HG02759 (cell line): ENCODE results near the gene SLC35F5.
"Not testable (repeated sequence)": the region's sequence is repeated elsewhere in the genome, so short reads cannot be mapped to it uniquely, and the experiment has no call there.

Experiments
- ATAC-seq: cut with Tn5 transposase; IDR thresholded peaks from one replicate; pipeline ENCODE4 v1.9.1; 2021; ENCODE audit warnings: mild to moderate bottlenecking, moderate library complexity; ENCODE audit not compliant: unreplicated experiment

SLC35F5 gene, protein sequence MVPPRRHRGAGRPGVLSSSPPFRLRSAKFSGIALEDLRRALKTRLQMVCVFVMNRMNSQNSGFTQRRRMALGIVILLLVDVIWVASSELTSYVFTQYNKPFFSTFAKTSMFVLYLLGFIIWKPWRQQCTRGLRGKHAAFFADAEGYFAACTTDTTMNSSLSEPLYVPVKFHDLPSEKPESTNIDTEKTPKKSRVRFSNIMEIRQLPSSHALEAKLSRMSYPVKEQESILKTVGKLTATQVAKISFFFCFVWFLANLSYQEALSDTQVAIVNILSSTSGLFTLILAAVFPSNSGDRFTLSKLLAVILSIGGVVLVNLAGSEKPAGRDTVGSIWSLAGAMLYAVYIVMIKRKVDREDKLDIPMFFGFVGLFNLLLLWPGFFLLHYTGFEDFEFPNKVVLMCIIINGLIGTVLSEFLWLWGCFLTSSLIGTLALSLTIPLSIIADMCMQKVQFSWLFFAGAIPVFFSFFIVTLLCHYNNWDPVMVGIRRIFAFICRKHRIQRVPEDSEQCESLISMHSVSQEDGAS

DNA sequence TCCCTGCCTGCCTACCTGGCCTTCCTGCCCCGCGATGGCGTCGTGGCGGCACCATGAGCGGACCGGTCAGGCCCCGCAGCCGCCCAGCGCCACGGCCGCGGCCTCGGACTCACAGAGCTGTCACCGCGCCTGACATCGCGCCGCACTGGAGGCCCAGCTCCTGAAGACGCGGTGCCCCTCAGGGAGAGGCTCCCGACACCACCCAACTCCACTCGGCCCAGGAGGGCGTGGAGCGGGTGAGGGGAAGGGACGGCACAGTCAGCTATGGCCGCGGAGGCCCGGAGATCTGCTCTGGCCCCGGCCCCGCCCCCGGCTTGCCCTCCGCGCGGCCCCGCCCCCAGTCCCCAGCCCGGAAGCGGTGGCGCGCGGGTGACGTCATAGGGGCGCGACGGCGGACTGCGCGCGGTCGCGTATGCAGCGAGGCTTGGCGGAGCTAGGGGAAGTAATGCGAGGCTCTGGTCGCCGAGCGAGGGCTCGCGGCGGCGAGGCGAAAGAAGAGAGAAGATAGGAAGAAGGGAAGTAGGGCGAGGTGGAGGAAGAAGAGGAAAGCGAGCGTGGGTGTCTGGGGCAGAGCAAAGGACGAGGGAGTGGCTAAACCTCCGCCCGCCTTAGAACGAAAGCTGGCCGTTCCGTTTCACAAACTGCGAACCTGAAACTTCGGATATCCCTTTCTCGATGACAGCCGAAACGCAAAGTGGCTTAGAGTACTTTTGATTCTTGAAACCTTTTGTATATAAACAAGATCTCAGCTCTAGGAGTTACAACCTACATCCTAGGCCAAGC is at the start of gene SLC35F5:
Gene SLC35F5 (minus strand): TSS at position 288 of the 783 bp plus-strand sequence. CDS start 233 bp downstream, at position 55.
- peak; percentile 93 for ATAC-seq

DNA sequence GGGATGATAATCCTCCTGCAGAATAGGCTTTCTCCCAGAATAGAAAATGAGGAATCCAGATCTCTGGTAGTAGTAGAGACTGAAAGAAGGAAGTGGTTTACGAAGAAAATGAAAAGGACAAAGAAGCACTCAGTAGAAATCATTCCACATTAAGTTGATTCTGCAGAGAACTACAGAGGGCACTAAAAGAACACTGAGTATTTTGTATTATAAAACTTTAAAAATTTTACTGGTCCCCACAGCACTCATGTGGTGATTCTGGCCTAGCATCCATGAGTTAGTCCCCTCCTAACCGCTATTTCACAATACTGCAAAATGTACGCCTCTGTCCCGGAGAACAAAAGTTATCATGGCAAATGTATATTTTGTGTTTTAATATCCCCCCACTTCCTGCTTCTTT is 42.9 kb upstream of the SLC35F5 start:
- ATAC-seq, result no peak

DNA sequence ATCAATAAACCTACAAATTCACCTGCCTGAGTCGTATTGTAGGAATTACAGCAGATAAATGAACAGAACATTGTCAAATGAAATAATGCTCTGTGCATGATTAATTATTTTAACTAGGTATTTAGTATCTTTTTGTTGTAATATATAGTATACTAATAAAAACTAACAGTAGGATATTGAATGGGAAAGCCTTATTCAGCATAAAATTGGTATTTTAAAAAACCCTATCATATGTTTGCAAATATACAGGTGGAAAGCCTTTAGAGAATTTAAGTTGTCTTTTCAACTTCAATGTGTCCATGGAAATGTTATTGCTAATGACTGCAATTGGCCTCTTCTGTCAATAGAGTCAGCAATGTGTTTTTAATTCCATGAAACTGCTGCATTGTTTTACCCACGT is 40.8 kb upstream of the SLC35F5 start:
- ATAC-seq, result no peak

DNA sequence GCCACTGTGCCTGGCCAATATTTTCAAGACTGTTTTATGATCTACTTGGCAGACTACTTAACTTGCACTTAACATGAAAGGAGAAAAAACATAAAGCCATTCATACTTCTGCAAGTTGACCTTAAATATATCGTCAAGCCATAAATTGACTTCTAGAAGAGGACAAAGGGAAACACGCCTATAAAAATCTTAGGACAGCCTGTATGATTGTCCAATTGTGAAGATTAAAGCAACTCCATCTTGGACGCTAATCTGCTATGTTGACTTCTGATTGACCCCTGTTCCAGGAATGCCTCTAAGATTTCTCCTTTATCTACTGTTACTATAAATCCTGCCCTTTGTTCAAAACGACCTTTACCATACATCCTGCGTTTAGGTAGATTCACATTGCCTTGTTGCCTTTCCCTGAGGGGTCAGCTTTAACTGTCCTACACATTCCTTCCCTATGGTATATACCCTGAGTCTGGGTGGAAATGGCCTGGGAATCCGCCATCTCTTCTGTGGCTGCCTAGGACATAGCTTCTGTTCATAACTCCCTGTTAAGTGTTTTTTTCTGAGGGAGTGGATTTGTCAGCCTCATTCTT is 40.2 kb upstream of the SLC35F5 start:
- no peak for ATAC-seq

DNA sequence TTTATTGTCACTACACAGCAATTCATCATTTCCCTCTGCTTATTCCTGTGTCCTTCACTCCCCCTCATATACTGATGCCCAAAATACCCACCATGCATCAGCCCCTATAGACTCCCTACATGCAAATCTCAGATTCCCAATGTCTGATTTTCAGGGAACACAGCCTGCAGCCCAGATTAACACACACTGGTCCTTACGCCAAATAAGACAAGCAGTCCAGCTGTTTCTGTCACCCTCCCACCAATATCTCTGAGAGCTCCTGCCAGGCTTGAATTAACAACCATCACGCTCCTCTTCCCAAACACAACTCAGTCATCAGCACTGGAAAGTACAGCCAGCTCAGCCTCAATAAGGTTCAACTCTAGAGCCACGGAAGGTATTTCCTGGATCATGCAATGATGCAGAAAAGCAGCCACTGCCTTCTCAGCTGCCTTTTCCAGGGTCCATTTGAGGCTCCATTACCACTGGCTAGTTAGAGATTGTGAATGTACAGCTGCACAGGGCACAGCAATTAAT is 39.0 kb upstream of the SLC35F5 start:
- ATAC-seq, result no peak

DNA sequence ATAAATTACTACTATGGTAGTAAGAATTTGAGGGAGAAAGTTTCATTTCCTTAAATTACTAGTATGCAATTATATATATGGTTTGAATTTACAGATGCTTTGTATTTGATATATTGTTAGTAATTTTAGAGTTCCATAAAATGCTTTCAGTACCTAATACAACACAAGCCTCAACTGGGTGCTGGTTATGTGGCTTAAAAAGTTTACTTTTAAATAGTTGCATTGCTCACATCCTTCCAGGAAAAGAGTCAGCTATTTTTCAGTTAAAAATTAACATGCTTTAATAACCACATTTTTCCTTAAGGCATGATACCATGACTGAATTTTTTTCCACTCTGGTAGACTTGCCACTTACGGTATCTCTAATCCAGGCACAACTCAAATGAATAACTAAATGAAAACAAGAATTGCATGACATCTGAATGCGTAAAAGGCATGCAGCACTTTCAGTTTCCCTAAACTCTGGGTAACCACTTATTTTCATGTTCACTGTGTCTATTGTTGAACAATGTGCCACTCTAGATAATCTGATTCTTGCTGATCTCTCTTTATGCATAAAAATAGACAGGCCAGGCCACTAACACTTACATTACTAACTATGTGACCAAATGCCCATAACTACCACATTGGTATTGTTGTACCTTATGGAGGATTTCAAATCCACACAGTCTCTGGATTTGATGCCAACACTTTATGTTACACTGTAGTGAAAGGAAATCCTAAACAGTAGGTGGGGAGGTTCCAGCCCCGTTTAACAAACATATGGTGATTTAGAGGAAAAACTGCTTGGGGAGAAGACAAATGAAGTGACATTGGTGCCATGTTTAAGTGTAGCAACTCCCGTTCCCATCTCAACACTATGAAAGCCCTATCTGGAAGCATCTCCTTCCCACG is 35.5 kb upstream of the SLC35F5 start:
- ATAC-seq, result peak; percentile 94

DNA sequence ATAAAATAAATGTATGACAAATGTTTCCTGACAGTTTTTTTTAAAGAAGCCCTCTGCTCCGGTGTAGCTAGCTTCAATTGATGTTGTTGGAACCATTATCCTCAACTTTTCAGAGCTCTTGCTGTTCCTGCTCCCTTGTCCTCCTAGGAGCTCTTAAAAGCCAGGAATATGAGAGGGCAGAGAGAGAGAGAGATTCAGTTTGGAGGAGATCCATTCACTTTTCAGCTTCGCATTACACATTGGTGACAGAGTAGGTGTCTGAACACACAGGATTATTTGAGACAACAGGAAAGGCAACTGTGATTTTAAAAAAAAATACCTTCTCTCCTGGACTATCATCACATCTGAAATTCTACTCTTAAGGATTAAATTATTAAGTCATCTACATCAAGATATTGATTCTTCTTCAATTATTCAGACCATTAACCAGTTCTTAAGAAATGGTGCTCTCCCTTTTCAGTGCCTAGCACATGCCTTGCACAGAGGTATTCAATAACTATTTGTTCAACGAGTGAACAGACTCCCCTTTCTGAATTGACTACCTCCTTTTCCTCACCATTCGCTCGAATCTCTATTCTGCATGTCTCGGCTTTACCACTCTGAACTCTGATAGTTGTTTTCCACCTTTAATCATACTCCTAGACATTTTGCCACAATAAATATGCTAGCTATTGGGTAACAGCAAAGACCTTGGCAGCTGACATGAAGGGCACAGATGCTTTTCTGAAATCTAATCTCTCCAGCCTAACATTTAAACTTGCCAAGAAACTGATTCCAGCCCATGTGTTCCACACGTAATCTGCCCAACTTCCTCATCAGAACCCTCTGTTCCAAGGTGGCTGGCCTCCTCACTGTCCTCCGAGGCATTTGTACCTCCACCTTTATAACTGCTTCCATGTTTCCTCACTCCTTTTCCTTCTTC is 28.6 kb upstream of the SLC35F5 start:
- ATAC-seq, result no peak

DNA sequence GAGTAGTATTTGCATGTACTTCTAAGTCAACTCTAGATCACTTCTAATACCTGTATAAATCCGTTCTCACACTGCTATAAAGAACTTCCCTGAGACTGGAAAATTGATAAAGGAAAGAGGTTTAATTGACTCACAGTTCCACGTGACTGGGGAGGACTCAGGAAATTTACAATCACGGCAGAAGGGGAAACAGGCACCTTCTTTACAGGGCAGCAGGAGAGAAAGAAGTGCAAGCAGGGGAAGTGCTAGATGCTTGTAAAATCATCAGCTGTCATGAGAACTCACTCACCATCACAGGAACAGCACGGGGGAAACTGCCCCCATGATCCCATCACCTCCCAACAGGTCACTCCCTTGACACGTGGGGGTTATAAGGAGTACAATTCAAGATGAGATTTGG is 24.0 kb upstream of the SLC35F5 start:
- ATAC-seq, result no peak

DNA sequence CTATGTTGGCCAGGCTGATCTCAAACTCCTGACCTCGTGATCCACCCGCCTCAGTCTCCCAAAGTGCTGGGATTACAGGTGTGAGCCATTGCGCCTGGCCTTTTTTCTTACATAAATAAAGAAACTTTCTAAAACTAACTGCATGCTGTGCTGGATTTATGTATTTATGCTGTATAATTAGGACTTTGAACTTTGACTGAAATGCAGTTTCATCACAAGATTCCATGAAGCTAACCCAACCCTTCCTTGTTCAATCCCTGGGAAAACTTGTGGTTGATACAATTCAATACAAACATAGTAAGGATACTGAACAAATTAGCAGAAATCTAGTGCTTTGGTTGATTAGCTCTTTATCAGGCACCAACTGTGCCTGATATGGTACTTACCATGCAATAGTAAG is 20.9 kb upstream of the SLC35F5 start:
- ATAC-seq, result no peak

DNA sequence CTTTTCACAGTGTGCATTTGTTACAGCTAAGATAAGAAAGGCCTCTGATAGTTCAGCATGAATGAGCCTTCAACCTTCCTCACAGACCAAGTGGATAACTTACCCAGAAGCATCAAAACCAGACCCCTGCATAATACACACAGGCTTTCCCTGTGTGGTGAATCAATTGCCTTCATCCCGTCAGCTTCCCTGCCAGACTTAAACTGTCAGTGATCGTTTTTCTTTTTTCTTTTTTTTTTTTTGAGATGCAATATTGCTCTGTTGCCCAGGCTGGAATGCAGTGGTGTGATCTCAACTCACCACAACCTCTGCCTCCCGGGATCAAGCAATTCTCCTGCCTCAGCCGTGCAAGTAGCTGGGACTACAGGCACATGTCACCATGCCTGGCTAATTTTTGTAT is 20.5 kb upstream of the SLC35F5 start:
- no peak for ATAC-seq

DNA sequence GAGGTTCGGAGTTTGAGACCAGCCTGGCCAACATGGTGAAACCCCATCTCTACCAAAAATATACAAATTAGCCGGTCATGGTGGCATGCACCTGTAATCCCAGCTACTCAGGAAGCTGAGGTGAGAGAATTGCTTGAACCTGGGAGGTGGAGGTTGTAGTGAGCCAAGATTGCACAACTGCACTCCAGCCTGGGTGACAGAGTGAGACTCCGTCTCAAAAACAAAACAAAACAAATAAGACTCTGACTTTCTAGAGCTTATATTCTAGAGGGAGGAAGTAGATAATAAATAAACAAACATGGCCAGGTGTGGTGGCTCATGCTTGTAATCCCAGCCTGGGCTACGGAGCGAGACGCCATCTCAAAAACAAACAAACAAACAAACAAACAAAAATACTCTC is 18.2 kb upstream of the SLC35F5 start:
- not testable (repeated sequence) for ATAC-seq

DNA sequence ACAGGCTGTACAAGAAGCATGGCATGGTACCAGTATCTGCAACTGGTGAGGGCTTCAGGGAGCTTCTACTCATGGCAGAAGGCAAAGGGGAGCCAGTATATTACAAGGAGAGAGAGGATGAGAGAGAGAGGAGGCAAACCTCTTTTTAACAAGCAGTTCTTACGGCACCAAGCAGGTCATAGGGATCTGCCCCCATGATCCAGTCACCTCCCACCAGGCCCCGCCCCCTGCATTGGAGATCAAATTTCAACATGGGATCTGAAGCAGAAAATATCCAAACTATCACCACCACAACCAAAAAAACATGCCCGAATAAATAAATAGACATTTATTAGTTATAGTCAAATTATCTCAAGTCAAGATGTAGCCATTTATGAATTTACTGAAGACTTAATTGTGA is 14.5 kb upstream of the SLC35F5 start:
- ATAC-seq, result no peak

DNA sequence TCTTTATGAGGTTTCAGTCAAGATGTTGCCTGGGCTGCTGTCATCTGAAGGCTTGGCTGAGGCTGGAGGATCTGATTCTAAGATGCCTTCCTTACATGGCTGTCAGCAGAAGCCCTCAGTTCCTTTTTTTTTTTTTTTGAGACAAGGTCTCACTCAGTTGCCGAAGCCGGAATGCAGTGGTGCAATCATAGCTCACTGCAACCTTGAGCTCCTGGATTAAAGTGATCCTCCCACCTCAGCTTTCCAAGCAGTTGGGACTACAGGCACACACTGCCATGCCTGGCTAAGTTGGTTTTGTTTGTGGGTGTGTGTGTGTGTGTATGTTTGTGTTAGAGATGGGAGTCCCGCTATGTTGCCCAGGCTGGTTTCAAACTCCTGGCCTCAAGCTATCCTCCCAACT is 13.1 kb upstream of the SLC35F5 start:
- ATAC-seq, result no peak

DNA sequence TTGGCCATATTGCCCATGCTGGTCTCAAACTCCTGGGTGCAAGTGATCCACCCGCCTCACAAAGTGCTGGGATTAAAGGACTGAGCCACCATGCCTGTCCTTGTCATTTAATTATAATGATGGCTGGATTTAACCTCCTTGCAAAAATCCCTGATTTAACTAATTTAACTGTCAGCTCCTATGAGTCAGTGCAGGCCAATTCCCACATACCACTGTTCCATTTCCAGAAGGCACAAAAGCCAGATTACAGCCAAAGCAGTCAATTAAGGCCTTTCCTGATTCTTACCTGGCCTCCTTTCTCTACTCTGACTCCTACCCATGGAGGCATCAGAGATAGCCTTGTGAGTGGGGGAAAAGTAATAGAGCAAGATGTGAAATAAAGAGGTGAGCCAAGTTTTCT is 12.3 kb upstream of the SLC35F5 start:
- ATAC-seq, result no peak

DNA sequence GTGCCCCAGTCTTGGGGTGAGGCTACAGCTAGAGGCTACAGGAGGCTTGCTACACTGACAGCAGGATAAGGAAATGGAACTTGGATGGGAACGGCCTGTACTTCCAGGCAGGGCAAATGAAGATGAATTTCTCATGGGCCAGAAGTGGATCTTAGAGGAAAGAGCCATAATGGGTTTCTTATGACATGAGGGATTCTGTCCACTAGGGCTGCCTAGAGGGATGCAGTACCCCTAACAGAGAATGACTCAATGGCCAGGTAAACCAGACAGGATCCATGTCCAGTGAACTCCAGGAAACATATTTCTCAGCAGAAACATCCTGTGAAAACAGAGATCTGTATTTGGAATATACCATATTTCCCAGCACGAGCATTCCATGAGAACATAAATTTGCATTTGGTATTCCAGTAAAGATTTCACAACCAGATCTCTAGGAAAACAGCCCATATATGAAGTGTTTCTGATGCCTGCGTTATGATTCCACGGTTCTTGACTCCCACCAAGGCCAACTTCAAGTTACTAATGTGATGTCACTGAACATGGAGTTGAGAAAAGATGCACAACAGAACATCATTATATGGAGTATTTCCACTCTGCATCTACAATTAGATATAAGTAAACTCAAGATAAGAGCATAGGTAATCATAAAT is 11.5 kb upstream of the SLC35F5 start:
- ATAC-seq, result no peak

DNA sequence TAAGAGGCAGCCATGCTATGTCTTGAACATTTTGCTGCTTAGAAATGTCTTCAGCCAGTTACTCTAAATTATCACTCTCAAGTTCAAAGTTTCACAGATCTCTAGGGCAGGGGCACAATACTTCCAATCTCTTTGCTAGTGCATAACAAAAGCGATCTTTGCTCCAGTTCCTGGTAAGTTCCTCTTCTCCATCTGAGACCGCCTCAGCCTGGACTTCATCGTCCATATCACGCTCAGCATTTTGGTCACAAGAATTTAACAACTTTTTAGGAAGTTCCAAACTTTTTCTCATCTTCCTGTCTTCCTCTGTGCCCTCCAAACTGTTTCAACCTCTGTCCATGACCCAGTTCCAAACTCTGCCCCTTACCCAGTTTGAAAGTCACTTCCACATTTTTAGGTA is 8.8 kb upstream of the SLC35F5 start:
- no peak for ATAC-seq

DNA sequence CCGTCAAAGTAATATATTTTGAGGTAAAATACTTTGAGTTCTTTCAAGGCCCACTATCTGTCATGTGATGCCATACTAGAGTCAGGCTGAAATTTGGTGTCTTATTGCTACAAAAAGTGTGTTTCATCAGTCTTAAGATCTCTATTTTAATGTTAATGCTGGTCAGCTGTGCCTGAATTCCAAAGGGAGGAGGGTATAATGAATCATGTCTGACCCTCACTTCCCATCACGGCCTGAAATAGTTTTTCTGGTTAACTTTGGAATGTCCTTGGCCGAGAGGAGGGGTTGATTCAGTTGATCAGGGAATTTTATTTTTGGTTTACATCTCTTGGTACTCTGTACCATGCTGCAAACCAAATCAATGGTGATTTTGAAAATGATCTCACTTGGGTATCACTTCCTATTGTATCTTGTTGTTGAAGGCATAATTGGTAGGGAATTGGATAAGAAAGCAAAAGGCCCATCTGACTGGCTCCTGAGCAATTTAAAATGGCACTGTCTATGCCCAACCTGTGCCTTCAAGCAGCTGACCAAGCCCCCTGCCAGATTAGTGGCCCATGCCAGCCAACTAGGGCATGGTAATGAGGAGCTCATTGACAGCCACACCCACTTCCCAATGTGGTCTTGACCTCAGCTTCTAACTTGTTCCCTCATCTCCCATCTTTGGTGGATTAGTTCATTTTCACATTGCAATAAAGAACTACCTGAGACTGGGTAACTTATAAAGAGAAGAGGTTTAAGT is 6.1 kb upstream of the SLC35F5 start:
- no peak for ATAC-seq

DNA sequence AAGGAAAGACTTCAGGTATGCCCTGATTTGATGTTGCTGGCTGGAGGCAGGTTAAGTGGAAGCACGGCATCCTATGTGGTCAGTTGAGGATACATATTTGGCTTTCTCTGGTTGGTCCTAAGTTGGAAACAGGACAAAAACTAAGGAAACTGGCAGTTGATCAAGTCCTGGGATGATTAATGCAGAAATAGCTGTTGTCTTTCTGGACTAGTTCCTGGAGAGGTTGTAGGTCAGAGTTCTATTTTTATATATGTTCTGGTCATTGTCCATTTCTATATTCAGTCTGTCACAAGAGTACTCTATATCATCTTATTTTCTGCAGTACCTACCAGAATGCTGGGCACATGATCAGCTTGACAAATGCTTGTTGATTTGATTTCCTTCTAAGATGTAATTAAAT is 4.0 kb upstream of the SLC35F5 start:
- no peak for ATAC-seq
